Fibroblast of villous mesenchyme (primary cell): ENCODE data around the gene TOP2A. TPM values are rescaled to one million over a fixed set of nuclear protein-coding genes. Genes with fewer than 3 reads are reported as not detected.
A peak's percentile ranks its signal among the peaks of the same experiment; 100 is the strongest.

Experiments used
- DNase-seq: peaks from one replicate; pipeline ENCODE4 v3.0.0-alpha.2; 2010; ENCODE audit warnings: low read depth
- H3K4me3 ChIP-seq: 2 replicates; pipeline ENCODE4 v1.5.1; 2011; ENCODE audit warnings: low read depth, mild to moderate bottlenecking, low read length
- total RNA-seq: library from RNA; depleted of rRNA; stranded (reverse); fragments of >200 nt; gene quantifications from 2 replicates; pipeline ENCODE4 v1.2.3, GENCODE V29; 2012
- TF ChIP-seq, protein P1 (sequence below): IDR thresholded peaks from 2 replicates; pipeline ENCODE4 v1.5.1; 2012; ENCODE audit warnings: low read depth, mild to moderate bottlenecking, low read length; ENCODE audit not compliant: insufficient read depth

TOP2A gene
- total RNA-seq, 1 donor, result 105 TPM

- TF ChIP-seq, protein P1, sequence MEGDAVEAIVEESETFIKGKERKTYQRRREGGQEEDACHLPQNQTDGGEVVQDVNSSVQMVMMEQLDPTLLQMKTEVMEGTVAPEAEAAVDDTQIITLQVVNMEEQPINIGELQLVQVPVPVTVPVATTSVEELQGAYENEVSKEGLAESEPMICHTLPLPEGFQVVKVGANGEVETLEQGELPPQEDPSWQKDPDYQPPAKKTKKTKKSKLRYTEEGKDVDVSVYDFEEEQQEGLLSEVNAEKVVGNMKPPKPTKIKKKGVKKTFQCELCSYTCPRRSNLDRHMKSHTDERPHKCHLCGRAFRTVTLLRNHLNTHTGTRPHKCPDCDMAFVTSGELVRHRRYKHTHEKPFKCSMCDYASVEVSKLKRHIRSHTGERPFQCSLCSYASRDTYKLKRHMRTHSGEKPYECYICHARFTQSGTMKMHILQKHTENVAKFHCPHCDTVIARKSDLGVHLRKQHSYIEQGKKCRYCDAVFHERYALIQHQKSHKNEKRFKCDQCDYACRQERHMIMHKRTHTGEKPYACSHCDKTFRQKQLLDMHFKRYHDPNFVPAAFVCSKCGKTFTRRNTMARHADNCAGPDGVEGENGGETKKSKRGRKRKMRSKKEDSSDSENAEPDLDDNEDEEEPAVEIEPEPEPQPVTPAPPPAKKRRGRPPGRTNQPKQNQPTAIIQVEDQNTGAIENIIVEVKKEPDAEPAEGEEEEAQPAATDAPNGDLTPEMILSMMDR, result no peak
- DNase-seq, result no peak
- peak overlapping the region; percentile 53 for H3K4me3 ChIP-seq
These were observed 29.5 kb upstream of the TOP2A start for GRCh38 chr17:40447148-40447644.

- peak overlapping the region; percentile 88 for H3K4me3 ChIP-seq
- TF ChIP-seq, protein P1, result peak; percentile 28
- no peak for DNase-seq
These were observed 28.2 kb upstream of the TOP2A start for GRCh38 chr17:40445751-40446468.

DNA sequence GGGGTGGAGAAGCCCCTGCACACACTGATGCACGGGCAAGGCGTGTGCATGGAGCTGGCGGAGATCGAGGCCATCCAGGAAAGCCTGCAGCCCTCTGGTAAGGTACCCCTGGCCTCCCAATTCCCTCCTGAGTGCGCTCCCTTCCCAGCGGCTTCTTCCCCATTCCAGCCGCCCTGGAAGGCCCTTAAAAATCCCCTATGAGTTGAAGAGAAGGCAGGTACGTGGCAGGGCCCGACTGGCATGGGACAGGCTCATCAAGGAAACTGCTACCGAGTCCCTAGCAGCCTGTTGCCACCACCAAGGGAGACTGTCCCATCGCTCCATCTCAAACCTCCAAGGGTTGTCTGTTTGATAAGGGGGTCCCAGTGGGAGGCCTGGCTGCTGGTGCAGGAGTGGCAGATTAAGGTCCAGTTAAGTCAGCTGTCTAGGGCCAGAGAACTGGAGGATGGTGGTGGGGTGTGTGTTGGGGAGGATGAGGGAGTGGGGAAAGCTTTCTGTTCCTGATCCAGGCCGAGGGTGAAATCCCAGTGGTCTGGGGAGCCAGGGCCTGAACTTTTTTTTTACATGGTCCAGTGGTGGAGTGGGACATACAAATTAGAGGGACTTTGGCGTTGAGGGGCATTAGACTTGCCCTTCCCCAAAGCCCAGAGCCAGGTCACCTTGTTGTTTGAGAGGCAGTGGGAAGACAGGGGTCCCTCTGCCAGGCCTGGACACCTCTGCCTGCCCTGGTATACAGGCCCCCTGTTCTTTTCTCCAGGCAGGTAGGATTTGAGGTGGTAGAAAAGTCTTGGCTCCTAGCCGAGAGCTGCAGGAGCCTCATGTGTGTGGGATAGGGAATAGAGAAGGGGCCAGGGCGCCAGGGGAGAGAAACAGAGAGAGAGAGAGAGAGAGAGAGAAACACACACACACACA, 26.5 kb upstream of the TOP2A start:
- TF ChIP-seq, protein P1, result no peak
- H3K4me3 ChIP-seq, result peak overlapping the region; percentile 88
- DNase-seq, result no peak

DNA sequence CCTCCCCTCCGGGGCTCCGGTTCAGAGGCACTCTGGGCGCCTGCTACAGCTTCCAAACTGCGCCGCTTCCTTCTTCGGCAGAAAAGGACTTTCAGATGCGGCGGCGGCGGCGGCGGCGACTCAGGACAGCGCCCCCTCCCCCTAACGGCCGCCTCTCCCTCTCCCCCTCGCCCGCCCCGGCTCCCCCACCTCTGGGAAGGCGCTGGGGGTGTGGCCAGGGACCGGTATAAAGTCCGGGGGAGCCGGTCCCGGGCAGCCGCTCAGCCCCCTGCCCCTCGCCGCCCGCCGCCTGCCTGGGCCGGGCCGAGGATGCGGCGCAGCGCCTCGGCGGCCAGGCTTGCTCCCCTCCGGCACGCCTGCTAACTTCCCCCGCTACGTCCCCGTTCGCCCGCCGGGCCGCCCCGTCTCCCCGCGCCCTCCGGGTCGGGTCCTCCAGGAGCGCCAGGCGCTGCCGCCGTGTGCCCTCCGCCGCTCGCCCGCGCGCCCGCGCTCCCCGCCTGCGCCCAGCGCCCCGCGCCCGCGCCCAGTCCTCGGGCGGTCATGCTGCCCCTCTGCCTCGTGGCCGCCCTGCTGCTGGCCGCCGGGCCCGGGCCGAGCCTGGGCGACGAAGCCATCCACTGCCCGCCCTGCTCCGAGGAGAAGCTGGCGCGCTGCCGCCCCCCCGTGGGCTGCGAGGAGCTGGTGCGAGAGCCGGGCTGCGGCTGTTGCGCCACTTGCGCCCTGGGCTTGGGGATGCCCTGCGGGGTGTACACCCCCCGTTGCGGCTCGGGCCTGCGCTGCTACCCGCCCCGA, 25.7 kb upstream of the TOP2A start, which contains the start of gene IGFBP4:
IGFBP4 (plus strand) TSS at position 255 of the 792 bp plus-strand sequence; CDS start at position 541, 286 bp downstream.
- TF ChIP-seq, protein P1, result peak; percentile 34
- peak; percentile 80 for DNase-seq

GRCh38 chr17:40442392-40443195, 24.9 kb upstream of the TOP2A start:
- peak overlapping the region; percentile 88 for H3K4me3 ChIP-seq
- no peak for DNase-seq
- TF ChIP-seq, protein P1, result peak; percentile 3

More for the DNA sequence above, 25.7 kb upstream of the TOP2A start, which contains the start of gene IGFBP4:
- peak within 1 kb of the TSS; percentile 88 for H3K4me3 ChIP-seq

DNA sequence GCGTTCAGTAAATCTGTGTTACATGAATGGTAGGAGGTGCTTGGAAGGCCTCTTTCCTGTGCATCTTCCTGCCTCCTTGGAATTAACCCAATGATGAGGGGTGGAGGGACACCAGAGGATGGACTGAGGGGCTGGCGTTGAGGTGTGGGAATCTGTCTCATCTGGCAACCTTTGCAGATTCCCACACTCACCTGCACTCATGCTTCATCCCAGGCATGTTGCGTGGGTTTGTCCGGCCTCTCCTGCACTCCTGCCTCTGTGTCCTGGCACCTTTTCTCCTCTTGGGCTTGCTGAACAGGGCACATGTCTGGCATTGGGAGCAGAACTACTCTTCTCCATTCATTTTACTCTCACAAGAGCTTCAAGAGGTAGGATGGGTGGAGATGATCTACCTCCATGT, 22.5 kb upstream of the TOP2A start:
- TF ChIP-seq, protein P1, result no peak
- H3K4me3 ChIP-seq, result no peak overlapping the region
- no peak for DNase-seq
